NCI-H510A treated with DMSO at 0.1 percent for 48 hours (cell line): ENCODE measurements around the gene GFRA1.

Experiments used
- DNase-seq: peaks from one replicate; lab custom pipeline; 2025; lab: John Stamatoyannopoulos, UW

Gene GFRA1, protein sequence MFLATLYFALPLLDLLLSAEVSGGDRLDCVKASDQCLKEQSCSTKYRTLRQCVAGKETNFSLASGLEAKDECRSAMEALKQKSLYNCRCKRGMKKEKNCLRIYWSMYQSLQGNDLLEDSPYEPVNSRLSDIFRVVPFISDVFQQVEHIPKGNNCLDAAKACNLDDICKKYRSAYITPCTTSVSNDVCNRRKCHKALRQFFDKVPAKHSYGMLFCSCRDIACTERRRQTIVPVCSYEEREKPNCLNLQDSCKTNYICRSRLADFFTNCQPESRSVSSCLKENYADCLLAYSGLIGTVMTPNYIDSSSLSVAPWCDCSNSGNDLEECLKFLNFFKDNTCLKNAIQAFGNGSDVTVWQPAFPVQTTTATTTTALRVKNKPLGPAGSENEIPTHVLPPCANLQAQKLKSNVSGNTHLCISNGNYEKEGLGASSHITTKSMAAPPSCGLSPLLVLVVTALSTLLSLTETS

GRCh38 chr10:116272440-116273283 is at the start of gene GFRA1:
TSS of gene GFRA1 (minus strand) at chr10:116273206. CDS start at chr10:116272029, 1,177 bp downstream.
- peak; percentile 21 for DNase-seq

- DNase-seq = no peak
These were observed 43.5 kb upstream of the GFRA1 start for GRCh38 chr10:116316503-116316902.

GRCh38 chr10:116312548-116312947 is 39.5 kb upstream of the GFRA1 start:
- DNase-seq = no peak

DNA sequence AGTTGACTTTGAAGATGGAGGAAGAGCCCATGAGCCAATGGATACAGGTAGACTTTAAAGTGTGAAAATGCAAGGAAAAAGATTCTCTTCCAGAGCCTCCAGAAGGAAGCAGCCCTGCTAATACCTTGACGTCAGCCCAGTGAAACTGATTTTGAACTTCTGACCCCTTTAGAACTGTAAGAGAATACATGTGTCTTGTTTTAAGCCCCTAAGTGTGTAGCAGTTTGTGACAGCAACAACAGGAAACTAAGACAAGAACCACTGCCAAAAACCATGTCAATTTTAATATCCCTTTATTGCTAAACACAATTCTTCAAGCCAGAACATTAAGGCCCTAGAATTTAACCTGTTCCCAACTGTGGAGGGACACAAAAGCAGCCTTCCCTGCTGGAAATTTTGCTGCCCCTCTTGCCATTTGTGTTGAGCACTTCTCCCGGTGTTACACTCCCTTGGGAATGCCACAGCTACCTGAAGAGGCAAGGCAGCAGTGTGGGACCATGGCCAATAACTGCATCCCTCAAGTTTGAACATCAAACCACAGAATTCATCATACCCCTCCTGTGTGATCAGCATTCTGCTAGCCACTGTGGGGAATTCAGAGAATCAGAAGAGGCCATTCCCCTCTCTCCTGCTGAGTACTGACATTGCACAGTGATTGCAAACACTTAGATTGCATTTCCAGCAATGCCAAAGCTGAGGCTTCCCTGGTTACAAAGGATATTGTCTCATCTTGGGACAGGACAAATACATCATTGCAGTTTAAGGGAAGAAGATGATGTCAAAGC is 38.9 kb upstream of the GFRA1 start:
- DNase-seq = no peak

- no peak for DNase-seq
These were observed 38.0 kb upstream of the GFRA1 start for GRCh38 chr10:116311016-116311415.

- DNase-seq = no peak
These were observed 34.4 kb upstream of the GFRA1 start for GRCh38 chr10:116307455-116307854.

DNA sequence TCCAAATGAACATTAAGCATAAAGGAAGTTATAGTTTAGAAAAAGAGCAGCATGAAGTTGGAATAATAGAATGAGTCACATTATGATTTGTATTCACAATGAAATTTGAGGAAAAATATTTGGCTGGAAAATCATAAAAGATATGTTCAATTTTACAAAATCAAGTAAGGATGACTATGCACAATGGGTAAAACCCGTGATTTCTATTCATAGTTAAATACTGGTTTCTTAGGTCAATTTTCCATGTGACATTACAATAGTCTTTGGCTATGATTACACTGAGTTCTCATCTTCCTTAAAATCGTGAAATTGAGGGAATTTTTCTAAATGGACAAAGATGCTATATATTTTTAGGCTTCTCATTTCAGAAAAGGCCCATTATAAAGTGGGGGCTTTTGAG is 33.8 kb upstream of the GFRA1 start:
- DNase-seq = no peak

GRCh38 chr10:116304923-116305322 is 31.9 kb upstream of the GFRA1 start:
- DNase-seq = no peak

DNA sequence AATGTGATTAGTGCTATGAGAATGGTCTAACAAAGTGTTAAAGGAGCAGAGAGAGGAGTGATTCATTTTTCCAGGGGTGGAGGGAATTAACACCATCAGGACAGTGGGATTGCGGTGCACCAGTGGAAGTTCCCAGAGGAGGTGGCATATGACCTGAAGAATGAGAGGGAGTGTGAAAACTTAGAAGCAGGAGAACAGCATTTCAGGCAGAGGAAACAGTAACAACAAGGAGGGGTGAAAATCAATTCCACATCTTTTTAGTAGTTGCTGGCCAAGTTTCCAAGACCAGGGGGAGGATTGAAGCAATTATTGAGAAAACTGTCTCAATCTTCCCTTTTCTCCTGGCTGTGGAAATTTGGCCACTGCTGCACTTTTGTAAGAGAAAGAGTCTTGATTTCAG is 27.5 kb upstream of the GFRA1 start:
- no peak for DNase-seq

GRCh38 chr10:116298586-116298985 is 25.6 kb upstream of the GFRA1 start:
- DNase-seq = no peak

GRCh38 chr10:116296291-116296721 is 23.3 kb upstream of the GFRA1 start:
- DNase-seq = no peak

- DNase-seq = no peak
These were observed 19.5 kb upstream of the GFRA1 start for GRCh38 chr10:116292493-116292892.

DNA sequence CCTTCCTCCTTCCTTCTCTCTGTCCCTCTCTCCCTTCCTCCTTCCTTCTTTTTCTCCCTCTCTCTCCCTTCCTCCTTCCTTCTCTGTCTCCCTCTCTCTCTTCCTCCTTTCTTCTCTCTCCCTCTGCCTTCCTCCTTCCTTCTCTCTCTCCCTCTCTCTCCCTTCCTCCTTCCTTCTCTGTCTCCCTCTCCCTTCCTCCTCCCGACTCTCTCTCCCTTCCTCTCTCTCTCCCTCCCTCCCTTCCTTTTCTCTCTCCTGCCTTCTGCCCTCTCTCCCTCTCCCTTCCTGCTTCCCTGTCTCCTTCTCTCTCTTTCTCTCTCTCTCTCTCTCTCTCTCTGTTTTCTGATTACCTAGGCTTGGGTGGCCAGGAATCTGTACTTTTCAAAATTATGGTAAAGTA is 16.6 kb upstream of the GFRA1 start:
- DNase-seq = no peak

GRCh38 chr10:116287906-116288501 is 15.0 kb upstream of the GFRA1 start:
- DNase-seq = peak; percentile 51

DNA sequence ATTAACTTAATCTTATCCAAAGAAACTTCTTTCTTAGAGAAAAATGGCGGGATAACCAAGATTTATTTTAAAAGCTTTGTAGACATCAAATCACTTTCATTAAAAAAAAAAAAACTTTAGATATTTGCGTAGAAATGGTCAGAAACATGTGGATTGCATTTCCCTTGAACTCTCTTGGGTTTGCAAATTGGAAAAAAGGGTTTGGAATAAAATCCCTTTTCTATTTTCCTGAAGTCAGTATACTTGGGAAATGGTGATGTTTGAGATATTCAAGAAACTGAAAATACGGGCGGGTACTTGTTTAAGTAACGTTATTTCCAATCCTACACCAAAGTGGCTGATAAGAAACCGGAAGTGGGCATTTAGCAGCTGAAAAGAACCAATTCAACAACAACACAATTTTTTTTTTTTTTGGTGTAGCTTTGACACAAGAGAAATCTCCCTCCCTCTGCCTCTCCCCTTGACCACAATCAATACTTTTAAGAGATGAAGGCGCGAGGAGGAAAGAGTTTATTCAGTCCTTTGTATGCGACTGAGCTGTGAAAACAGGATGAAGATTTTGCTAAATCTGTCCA is 13.7 kb upstream of the GFRA1 start:
- no peak for DNase-seq

GRCh38 chr10:116281775-116282174 is 8.8 kb upstream of the GFRA1 start:
- no peak for DNase-seq

GRCh38 chr10:116278846-116279245 is 5.8 kb upstream of the GFRA1 start:
- no peak for DNase-seq

- DNase-seq = no peak
These were observed 4.0 kb upstream of the GFRA1 start for GRCh38 chr10:116276981-116277380.

GRCh38 chr10:116274064-116274904 is 1.3 kb upstream of the GFRA1 start:
- DNase-seq = peak; percentile 49
